T-helper 1 cell treated with Interleukin-12 subunit alpha and Interleukin-12 subunit beta and Interleukin-4 antibody, amounts not matched to agents 30 μg/mL and 1 μg/mL, for 36 hours (primary cell): ENCODE measurements around the gene S100A5.

Source experiments
- H3K27ac Mint-ChIP-seq: one replicate; pipeline ENCODE4 v1.8.0; 2021; ENCODE audit warnings: mild to moderate bottlenecking, mixed read lengths
- H3K27me3 Mint-ChIP-seq: one replicate; pipeline ENCODE4 v1.8.0; 2021; ENCODE audit warnings: low read depth, mixed read lengths
- H3K36me3 Mint-ChIP-seq: one replicate; pipeline ENCODE4 v1.8.0; 2021; ENCODE audit warnings: low read depth, mixed read lengths
- H3K4me1 Mint-ChIP-seq: one replicate; pipeline ENCODE4 v1.8.0; 2021; ENCODE audit warnings: low read depth, mixed read lengths
- H3K4me3 Mint-ChIP-seq: one replicate; pipeline ENCODE4 v1.8.0; 2021; ENCODE audit warnings: mild to moderate bottlenecking, moderate library complexity, mixed read lengths
- H3K9me3 Mint-ChIP-seq: one replicate; pipeline ENCODE4 v1.8.0; 2021; ENCODE audit warnings: mixed read lengths

S100A5 gene

DNA sequence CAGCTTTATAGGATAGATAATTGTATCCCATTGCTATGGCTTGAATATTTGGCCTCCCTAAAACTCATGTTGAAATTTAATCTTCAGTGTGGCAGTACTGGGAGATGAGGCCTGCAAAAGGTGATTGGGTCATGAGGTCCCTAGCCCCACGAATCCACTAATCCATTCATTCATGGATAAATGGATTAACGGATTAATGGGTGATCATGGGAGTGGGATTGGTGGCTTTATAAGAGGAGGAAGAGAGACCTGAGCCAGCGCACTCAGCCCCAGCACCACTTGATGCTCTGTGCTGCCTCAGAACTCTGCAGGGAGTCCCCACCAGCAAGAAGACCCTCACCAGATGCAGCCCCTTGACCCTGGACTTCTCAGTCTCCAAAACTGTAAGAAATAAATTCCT is 37.0 kb downstream of the S100A5 start:
- Mint-ChIP-seq H3K27ac (no peak overlapping the region), H3K4me1 (no peaks in the 10 kb centered on the region), H3K4me3 (no peak overlapping the region), H3K36me3 (no peaks in the 10 kb centered on the region), H3K9me3 (no peaks in the 10 kb centered on the region), H3K27me3 (peaks cover 19% of the 10 kb centered on the region)

GRCh38 chr1:153498746-153499145 is 42.0 kb downstream of the S100A5 start:
- Mint-ChIP-seq H3K36me3 (no peaks in the 10 kb centered on the region), H3K9me3 (no peaks in the 10 kb centered on the region), H3K27me3 (peaks cover 40% of the 10 kb centered on the region), H3K4me3 (no peak overlapping the region), H3K4me1 (no peaks in the 10 kb centered on the region), H3K27ac (no peak overlapping the region)

DNA sequence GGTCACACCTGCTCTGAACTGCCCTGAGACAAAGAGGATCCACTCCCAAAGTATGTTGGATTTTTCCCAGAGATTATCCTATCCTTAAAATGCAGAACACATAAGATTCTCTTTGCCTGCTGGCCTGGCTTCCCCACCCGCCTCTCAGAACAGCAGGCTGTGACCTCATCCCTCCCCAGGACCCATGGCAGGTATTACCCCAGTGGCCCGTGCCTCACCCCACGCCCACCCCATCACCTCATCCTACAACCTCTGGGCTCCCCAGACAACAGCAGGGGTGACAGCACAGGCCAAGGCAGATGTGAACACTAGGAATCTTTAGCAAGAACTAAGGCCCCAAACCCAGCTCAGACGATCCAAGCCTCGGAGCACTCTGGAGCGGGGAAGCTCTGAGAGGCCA is 45.2 kb downstream of the S100A5 start:
- Mint-ChIP-seq H3K27me3 (peaks cover 44% of the 10 kb centered on the region), H3K27ac (no peak overlapping the region), H3K36me3 (no peaks in the 10 kb centered on the region), H3K9me3 (no peaks in the 10 kb centered on the region), H3K4me1 (no peaks in the 10 kb centered on the region), H3K4me3 (no peak overlapping the region)

DNA sequence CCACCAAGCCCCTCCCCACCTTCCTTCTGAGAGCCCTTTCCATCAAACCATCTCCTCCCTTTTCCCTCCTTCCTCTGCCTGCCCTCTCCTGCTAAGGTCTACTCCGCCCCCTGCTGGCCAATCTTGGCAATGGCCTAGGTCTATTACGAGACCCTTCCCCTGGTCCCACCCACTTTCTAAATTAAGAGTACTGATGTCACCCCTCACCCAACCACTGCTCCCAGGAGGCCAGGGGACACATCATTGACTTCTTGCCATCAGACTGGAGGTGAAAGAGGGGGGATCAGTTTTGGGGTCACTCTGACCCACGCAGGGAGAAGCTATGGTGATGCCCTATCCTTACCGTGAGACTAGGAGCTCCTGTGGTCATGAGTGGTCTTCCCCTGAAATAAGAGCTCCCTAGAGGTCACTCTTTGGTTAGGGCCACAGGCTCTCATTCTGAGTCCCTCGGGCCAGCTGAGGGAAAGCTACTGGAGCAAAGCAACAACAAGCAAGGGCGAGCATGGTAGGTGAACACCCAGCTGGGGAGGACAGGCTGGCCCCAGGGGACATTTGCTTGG is 45.7 kb downstream of the S100A5 start:
- H3K4me1 Mint-ChIP-seq, result no peaks in the 10 kb centered on the region
- no peak overlapping the region for H3K4me3 Mint-ChIP-seq
- H3K36me3 Mint-ChIP-seq, result no peaks in the 10 kb centered on the region
- no peak overlapping the region for H3K27ac Mint-ChIP-seq
- peaks cover 45% of the 10 kb centered on the region for H3K27me3 Mint-ChIP-seq
- H3K9me3 Mint-ChIP-seq, result no peaks in the 10 kb centered on the region

DNA sequence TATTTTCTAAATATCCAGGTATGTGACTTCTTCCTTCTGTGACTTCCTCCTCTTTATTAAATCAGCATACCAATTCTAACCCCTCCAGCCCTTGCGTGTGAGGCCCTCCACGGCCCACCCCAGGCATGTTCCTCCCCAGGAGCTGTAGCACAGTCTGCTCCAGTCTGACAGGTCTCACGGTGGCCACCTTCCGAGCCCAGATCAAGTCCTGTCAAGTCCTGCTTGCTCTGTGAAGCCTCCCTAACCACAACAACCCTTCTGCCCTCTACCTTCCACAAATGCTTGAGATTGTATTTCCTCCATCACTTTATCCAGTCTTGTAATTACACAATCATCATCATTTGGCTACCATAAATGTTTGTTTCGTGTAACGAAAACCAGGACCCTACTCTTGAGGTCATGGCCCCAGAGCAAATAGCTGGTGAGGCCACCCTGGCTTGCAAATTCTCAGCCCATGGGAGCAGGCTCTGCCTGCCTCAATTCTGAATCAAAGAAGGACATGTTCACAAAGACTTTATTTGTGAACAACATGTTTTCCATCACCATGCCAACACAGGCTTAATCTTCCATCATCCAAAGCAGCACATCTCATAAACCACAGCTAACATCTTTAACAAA is 47.3 kb downstream of the S100A5 start:
- no peak overlapping the region for H3K4me3 Mint-ChIP-seq
- no peaks in the 10 kb centered on the region for H3K4me1 Mint-ChIP-seq
- H3K36me3 Mint-ChIP-seq, result no peaks in the 10 kb centered on the region
- H3K9me3 Mint-ChIP-seq, result no peaks in the 10 kb centered on the region
- no peak overlapping the region for H3K27ac Mint-ChIP-seq
- H3K27me3 Mint-ChIP-seq, result peaks cover 31% of the 10 kb centered on the region

DNA sequence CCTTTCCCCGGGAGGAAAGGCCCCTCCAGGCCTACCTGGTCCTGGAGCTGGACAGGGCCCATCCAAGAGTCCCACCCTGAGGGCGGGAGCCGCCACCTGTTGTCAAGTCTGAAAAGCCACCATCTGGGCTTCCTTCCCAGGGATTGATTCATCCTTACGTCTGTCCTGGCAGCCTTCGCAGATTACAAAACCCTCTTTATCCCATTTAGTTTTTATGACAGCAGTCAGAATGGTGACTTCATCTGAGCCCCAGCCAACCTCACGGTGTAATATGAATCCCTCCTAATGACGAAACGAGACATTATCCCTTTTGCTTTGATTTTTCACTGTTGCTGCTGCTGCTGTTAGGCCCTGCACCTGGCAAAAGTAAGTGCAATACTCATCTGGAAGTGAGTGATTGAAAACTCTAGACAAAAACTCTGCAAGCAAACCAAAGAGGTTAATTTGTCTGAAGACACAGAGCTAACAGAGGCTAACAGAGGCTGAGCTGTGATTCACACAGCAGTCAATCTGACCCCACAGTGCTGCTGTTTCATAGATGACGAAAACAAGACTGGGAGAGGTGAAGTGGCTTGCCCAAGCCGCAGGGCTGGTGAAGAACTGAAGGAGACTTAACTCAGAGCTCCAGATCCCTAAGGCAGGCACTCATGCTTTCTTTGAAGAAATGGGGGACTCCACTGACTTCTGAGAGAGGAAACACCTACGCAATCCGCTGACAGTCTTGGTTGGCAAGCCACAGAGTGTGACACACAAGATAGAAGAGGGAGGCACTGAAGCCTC is 50.3 kb downstream of the S100A5 start:
- H3K27ac Mint-ChIP-seq, result no peak overlapping the region
- no peaks in the 10 kb centered on the region for H3K9me3 Mint-ChIP-seq
- H3K27me3 Mint-ChIP-seq, result peaks cover 30% of the 10 kb centered on the region
- no peak overlapping the region for H3K4me3 Mint-ChIP-seq
- H3K36me3 Mint-ChIP-seq, result no peaks in the 10 kb centered on the region
- no peaks in the 10 kb centered on the region for H3K4me1 Mint-ChIP-seq

DNA sequence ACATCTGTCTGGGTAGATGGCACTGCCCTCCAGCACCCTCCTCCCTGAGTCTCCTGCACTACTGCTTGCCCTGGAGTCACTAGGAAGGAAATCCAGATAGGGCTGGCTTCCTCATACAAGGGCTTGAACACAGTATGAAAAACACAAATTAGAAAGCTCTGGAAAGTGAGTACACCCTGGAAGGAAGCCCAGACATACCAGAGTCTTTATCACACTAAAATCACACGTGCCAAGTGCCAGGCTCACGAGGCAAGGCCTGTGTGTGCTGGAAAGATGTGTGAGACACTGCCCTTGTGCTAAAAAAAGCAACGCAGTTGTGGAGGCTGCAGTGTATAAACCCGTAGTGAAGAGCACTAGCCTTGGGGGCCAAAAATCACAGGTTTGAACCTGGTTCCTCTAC is 52.0 kb downstream of the S100A5 start:
- Mint-ChIP-seq H3K27ac (no peak overlapping the region), H3K4me3 (no peak overlapping the region), H3K4me1 (no peaks in the 10 kb centered on the region), H3K9me3 (no peaks in the 10 kb centered on the region), H3K36me3 (no peaks in the 10 kb centered on the region), H3K27me3 (peaks cover 40% of the 10 kb centered on the region)

GRCh38 chr1:153487707-153488106 is 53.0 kb downstream of the S100A5 start:
- no peaks in the 10 kb centered on the region for H3K36me3 Mint-ChIP-seq
- peaks cover 39% of the 10 kb centered on the region for H3K27me3 Mint-ChIP-seq
- H3K4me1 Mint-ChIP-seq, result no peaks in the 10 kb centered on the region
- H3K4me3 Mint-ChIP-seq, result no peak overlapping the region
- no peak overlapping the region for H3K27ac Mint-ChIP-seq
- H3K9me3 Mint-ChIP-seq, result no peaks in the 10 kb centered on the region
